HG03139 (cell line): ENCODE results near the gene RNH1.
A peak's percentile ranks its signal among the peaks of the same experiment; 100 is the strongest.

Experiments used
- ATAC-seq: cut with Tn5 transposase; IDR thresholded peaks from one replicate; pipeline ENCODE4 v1.9.1; 2021; ENCODE audit not compliant: unreplicated experiment

RNH1 gene

DNA sequence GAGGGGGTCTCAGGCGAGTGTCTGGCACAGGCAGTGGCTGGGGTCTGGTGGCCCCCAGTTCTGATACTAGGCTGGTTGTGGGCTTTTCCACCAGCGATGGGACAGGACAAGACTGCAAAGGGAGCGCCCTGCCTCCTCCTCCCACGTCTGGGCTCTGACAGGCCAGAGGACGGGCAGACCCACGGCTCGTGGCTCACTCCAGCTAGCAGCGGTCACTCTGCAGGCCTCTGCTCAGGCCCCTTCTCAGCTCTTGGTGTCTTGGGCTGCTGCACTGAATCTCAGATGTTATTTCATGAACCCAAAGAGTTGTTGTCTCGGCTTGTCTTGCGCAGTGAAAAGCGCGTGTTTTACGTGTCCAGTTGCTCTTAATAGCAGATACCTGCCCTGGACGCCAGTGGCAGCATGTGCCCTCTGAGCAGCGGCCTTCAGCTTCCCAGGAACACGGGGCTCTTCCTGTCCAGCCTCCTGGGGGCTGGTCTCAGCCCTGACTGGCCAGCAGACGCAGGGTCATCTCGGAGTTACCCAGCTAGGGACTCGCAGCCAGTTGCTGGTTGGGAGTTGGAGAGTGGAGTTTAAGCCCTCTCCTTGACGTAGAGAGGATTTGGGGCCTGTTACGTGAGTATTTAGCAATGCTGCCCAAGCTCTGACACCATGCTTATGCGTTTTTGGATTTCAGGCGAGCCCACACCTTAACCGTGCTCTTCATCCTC, 47.4 kb downstream of the RNH1 start:
- no peak for ATAC-seq

DNA sequence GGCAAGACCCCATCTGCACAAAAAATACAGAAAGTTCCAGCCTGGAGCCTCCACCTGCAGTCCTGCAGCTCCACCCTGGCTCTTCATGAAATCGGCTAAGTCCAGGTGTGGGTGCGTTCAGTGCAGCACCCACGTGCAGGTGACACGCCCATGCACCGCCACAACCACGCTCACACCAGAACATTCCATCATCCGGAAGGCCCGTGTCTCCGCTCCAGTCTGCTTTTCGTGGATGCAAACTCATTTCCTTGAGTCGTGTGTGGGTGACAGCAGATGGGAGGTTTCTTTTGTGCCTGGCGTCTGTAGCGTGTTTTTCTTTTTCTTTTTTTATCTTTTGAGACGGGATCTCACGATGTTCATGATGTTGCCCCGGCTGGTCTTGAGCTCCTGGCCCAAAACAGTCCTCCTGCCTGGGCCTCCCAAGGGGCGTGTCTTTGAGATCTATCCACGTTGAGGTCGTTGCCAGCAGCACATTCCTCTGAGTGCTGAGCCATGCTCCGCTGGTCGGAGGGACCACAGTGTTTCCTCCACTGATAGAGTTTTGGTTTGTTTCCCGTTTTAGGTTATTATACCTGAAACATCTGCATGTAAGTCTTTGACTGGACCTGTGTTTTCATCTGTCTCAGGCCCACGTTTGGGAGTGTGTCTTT, 49.8 kb downstream of the RNH1 start:
- no peak for ATAC-seq

- no peak for ATAC-seq
These were observed 50.5 kb downstream of the RNH1 start for GRCh38 chr11:456533-456932.

GRCh38 chr11:455566-456147, 51.4 kb downstream of the RNH1 start:
- no peak for ATAC-seq

GRCh38 chr11:454801-455565, 52.1 kb downstream of the RNH1 start:
- no peak for ATAC-seq

- ATAC-seq: no peak
These were observed 53.0 kb downstream of the RNH1 start for GRCh38 chr11:454043-454442.

DNA sequence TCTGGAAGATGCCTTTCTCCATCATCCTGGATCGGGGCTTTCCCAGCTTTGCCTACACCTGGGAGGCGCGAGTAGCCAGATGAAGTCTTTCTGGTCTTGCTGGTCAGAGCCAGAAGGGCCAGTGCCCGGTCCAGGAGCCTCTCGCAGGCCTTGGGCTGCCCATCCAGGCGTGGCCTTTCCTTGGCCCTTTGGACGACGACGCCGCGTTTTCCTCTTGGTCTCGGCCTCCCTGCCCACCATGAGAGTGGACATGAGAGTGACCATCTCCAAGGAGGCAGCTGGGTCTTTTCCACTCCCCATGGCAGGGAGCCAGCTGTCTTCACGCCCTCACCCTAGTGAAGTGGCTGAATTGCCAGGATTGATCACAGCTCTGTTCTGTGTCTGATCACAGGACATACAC, 53.5 kb downstream of the RNH1 start:
- no peak for ATAC-seq

- no peak for ATAC-seq
These were observed 54.0 kb downstream of the RNH1 start for GRCh38 chr11:452916-453527.

- no peak for ATAC-seq
These were observed 54.8 kb downstream of the RNH1 start for GRCh38 chr11:452203-452744.

- no peak for ATAC-seq
These were observed 55.3 kb downstream of the RNH1 start for GRCh38 chr11:451738-452137.

- no peak for ATAC-seq
These were observed 56.1 kb downstream of the RNH1 start for GRCh38 chr11:450809-451451.

GRCh38 chr11:449889-450808, 56.9 kb downstream of the RNH1 start, which contains the start of gene PTDSS2:
PTDSS2 (plus strand) TSS chr11:450279; CDS start chr11:450456, 177 bp downstream.
- peak; percentile 75 for ATAC-seq

- ATAC-seq: peak; percentile 43
These were observed 58.9 kb downstream of the RNH1 start for GRCh38 chr11:447923-448731.

GRCh38 chr11:446891-447290, 60.2 kb downstream of the RNH1 start:
- ATAC-seq: no peak

GRCh38 chr11:445765-446588, 61.1 kb downstream of the RNH1 start:
- no peak for ATAC-seq
